HS-27A (cell line): ENCODE results near the gene PPP1R3C.

Source experiments
- DNase-seq: peaks from one replicate; pipeline ENCODE4 v3.0.0-alpha.2; 2012; ENCODE audit warnings: low read depth, missing footprints

The PPP1R3C gene

DNA sequence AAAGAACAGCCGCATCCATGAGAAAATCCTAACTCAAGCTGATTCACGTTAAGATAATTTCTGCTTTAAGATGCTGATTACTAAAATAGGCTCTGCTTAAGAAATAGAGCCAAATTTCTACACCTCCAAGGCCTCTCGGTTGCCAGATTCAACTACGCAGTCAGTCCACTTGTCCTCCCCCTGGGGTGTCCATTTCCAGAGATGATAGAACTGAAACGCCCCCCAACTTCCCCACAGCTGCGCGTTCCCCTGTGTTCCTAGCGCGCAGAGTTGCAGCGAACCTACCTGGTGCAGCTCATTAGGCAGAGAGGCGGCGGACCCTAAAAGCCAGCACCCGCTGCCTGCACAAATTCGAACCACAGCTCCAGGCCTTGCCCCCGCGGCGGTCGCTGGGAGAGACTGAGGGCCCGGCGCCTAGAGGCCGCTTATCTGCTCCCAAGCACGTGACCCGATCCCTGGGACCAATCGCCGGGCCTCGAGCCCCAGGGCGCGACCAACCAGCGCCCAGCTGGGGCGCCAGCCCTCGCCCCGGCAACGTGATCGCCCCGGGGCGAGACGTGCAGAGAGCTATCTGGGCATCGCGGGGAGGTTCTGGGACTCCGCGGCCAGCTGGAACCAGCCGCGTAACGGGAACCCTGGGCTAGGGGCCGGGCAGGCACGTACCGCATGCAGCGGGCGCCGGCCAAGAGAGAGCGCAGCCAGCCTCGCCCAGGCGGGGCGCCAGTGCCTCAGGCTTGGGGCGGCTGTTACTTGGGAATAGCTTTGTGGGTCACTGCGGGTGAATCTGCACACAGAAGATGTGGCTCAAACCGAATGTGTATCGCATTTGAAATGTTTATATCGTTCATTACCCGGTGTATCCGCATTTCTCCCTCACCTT is at the start of gene PPP1R3C:
Gene PPP1R3C (minus strand): TSS at position 401 of the 880 bp plus-strand sequence. CDS start 102 bp downstream, at position 299.
- peak; percentile 81 for DNase-seq

DNA sequence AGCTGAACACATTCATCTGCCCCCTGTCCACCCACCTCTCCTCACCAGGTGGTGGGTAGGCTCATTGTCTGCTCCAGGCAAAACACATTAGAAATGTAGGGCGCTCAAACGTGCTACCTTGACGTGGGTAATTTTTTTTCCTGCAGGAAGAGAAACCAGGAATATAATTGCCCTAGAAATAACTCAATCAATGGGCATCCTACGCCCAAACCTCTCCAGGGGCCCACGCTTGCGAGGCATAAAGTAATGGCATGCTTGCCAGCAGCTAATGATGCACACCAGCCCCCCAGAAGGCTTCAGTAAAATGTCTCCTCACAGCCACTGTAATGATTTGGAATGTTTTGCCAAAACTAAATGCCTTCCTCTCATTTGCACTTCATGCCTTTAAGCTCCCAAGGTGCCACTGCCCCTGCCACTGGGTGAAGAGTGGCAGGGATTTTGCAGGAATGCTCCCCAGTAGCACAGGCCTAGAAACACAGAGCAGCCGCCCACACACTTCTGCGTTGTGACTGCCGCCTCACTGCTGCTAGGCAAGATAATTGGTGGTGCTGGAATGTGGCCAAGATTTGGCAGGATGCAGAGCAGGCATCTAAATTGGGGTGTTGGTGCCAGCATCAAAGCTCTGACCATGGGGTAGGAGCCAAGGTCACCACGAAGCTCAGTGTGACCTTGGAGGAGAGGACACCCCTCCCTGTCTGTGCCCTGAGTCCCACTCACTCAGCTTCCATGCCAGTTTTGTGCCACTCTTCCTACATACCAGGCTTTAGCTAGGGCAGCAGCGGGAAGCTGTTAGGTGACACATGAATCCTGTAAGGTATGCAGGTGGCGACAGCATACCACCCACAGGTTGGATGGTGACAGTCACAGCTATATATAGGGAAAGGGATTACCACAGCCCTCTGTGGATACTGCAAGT is 48.7 kb upstream of the PPP1R3C start:
- no peak for DNase-seq

DNA sequence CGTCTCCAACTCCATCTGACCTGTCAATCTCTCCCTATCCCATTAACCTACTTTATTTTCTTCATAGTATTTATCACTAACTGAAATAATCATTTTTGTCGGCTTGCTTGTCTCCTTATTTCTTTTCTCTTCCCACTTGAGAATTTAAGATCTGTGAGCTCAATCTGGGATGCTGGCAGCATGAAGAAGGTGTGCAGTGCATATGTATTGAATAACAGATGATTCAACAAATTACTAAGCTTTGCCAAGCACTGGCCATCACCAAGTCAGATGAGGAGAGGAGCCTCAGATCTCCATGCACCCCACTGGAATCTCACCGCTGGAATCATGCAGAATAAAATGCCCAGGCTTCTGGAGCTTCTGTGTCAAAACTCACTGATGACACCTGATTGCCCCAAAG is 47.6 kb upstream of the PPP1R3C start:
- no peak for DNase-seq

DNA sequence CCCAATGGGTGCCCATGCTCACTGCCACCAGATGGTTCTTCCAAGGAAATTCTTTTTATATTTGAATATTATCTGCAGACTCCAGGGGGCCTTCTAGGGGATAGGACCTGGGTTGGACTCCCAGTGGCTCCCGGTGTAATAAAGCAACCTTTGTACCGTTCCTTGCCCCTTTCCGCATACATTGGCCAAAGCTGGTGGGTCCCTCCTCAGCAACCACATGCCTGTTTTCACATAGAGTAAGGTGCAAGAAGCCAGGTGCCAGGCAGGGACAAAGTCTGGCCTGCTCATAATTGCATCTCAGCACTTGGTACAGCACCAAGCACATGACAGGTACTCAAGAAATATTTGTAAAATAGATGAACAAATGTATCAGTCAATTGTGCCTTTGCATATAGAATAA is 46.4 kb upstream of the PPP1R3C start:
- no peak for DNase-seq

DNA sequence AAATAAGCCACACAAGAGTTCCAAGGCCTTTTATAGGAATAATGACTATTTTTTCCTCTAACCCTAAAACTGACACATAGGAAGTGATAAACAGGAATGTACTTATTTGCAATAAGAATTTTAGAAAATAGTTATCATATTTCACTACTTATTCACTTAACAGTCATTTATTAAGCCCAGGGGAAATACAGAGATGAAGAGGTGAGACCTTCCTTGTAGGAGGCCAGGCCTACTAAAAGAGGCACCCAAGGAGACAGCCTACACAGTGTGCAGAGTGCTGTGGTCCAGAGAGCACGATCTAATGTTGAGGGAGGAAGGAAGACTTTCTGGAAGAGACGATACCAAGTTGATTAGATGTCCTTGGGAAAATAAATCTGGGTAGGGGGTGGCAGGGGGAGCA is 45.0 kb upstream of the PPP1R3C start:
- no peak for DNase-seq

DNA sequence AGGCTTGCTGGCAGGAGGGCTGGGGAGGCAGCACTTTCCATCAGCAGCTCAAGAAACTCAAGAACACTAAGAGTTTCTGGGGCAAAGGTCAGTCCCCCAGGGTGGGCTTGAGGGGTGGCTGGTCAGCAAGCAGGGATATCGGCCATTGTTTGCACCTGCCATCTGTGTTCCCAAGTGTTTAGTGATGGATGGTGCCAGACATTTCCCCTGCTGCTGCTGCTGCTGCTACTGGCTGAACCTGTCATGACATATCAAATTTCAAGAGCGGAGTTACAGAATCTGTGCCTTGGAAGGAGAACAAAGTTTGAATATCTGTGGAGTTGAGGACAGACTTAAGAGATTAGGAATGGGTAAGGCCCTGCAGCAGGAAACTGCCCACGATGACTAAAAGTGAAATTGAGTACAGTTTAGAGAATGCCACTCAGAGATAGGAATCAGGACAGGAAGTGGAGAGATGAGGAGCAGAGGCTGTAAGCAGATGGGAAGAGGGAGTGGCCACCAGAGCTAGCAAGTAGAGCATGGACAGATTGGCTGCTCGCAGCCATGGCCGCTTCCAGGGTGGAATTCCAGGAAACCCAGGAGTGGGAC is 39.2 kb upstream of the PPP1R3C start:
- peak; percentile 71 for DNase-seq

DNA sequence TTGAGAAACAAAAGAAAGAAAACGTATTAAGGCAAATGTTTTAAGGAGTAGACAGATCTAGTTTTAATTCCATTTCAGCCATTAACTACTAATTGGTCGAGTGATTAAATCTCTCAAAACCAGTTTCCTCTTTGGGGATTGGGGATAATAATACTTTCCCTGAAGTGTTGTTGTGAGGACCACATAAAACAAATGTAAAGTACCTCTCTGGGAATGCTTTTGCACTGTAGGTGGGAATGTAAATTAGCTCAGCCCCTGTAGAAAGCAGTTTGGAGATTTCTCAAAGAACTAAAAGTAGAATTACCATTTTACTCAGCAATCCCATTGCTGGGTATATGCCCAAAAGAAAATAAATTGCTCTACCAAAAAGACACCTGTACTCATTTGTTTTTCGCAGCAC is 36.0 kb upstream of the PPP1R3C start:
- DNase-seq = no peak

DNA sequence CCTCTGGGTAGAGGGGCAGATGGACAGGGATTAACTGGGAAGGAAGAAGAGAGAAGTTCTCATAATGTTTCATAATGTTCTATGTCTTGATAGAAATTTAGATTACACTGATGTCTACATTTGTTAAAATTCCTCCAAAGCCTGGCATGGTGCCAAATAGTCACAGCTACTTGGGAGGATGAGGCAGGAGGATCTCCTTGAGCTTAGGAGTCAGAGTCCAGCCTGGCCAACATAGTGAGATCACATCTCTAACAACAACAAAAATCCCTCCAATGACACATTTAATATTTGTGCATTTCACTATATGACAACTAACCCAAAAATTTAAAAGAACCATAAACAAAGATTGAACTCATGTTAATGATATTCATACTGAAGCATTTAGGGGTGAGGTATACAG is 33.0 kb upstream of the PPP1R3C start:
- DNase-seq = no peak

DNA sequence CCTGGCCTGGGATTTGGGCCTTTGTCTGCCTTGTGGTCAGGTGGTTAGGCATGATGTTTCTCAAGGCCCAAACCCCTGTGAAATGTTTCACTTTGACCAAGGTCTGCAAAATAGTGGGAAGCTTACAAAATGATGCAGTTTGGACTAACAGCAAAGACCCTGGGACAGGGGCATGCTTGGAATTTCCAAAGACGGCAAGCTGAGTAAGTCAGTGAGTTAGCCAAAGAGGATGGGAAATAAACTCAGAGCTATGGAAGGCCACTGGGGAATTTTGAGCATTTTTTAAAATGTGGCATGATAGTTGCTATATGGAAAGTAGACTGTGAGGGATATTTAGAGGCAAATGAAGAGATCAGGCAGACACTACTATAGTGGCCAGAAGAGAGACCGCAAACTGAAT is 31.6 kb upstream of the PPP1R3C start:
- no peak for DNase-seq

DNA sequence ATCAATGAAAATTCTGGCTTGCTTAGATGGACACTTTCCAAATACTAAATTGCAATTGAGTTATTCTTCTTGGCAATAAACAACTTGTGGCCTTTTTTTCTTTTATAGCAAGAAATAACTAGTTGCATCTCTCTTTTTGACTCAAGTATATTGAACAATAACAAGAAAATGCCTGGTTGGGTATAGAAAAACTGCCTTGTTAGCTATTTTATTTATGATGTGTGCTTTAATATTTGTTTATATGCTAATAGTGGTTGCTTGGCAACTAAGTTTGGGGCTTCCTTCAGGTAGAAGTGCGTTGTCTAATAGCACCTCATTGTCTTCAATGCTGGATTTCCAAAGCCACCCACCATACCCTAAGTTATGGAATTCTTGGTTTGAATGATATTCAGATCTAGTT is 30.1 kb upstream of the PPP1R3C start:
- no peak for DNase-seq

DNA sequence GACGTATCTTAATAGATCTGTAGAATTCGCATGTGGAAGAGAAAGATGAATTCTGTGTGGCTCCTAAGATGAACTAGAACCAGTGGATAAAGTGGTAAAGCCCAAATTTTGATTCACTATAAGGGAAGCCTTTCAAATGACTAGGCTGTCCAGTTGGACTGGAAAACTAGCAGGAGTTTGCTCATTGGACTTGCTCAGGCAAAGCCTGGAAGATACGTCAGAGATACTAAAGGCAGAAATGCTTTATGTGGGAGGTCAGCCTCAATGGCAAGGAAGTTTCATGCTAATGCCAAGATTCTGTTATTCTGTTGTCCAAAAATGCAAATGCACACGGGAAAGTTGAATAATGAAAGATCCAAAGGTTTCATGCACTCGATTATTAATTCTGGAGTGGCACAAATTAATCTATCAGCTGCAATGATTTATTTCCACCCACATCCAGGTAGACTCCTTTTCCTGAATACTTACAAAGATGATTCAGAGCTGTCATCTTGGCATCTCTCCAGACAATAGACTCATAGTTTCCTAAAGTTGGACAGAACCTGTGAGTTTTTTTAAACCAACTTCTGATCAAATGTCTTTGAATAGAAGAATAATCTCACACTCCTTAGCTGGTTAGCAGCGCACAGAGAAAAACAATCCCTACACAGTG is 20.5 kb upstream of the PPP1R3C start:
- DNase-seq = no peak

DNA sequence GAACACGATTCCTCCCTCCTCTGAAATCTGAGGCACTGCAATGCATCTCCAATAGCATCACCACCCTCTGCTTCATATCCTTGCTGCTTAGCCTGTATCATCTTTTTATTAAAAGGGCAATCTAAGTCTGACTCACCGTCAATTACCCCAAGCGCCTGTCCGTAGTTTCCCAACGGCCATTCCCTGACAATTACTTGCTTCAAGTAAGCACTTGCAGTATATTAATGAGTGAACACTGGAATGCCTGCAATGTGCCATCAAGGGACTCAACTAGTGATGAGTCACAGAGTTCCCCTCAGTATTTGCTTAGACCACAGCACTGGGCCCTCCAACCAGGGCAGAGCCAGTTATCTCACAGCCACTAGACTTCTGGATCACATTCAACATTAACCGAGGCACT is 19.5 kb upstream of the PPP1R3C start:
- peak; percentile 73 for DNase-seq

DNA sequence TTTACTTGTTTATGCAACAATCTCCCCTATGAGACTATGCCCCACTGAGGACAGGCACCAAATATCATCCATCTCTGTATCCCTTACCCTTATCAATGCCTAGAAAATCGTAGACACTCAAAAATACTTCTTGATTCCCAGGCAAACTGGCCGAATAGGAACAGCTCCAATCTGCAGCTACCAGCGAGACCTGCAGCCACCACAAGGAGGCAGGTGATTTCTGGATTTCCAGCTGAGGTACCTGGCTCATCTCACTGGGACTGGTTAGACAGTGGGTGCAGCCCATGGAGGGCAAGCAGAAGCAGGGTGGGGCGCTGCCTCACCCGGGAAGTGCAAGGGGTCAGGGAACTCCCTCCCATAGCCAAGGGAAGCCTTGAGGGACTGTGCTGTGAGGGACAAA is 10.8 kb upstream of the PPP1R3C start:
- no peak for DNase-seq

DNA sequence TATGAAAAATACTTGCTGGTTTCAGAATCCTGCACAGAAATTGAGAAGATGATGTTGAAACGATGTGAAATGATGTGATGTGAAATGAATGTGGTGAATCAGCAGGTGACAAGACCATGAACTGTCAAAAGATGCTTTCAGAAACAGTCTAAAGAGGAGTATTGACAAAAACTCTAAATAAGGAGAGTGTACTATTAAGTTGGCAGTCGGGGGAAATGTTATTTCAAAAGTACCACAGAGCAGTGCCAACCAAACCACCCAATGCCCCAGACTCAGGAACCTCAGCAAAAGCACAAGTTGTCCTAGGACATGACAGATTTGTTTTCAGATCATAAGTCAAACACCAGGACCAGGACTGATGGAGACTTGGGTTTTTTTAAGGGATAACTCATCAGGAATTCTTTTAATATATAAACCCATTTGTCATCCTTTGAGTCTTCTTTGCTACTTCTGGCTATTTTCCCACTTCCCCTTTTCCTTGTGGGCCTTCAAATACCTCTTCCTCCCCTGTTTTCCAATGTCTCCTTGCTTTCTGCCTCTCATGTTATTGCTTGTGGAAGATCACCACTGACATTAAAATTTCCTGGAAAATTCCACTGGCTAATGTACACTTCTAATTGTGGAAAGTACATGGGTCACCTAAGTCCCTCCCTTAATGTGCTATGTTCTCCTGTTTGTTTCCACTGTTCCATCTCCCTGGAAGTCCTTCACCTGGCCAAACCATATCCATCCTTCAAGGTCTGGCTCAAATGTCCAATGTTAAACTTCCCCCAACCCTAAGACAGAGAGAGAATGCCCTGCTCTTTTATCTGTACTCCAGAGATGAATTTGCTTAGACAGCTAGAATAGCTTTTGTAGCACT is 10.2 kb upstream of the PPP1R3C start:
- DNase-seq = no peak

DNA sequence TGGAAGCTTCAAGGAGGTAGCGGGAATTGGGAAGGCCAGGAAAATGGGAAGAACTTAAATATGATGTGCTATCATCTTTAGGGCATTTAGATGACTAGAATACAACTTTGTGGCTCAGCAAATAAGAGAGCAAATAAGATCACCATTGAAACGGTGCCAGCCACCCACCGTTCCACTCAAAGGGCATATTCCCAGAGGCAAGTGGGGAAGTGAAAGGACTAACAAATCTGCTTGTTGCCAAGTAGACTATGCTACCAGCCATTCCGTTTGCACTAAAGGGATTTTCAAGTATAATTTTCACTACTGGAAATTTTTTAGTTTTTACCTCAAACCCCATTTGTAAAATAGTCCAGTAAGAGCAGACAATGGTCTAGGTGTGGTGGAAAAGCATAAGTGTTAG is 4.0 kb upstream of the PPP1R3C start:
- DNase-seq = no peak

DNA sequence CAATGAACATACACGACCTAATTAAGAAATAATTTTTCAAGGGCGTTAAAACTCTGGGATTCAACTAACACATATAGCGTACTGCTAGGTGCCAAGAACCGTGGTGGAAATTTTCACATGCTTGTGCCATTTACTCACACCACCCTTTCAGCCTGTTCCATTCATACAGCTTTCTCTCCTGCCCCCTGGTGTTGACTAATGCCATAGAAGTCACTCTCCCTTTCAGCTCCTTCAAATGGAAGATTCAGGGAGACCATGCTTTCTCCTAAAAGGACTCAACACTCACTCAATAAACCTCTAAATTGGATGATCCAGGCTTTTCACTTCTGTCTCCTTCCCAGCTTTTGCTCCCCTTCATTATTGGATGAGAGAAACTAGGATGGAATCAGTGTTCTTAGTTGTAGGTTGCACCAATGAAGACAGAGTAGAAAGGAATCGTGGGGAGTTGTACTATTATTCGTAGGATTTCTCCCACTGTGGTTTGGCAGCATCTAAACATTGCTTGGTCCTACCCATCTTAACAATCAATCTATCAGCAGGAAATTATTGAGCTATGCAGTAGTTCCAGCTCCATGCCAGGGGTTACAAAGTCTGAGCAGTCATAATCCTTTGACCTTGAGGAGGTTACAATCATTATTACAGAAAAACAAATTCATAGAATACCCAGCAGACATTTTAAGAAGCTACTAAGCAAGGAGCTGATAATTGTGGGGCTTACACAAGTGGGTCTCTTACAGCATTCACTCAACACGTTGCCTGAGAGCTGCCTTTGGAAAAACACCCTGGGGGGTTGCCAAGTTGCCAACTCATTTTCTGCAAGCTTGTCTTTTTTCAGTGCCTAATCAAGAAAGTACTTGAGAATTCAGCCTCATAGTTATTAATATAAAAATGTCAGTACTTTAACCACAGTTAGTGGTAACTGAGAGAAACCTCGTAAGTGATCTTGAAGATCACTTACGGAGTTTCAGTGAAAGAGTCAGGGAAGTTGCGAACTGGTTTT is 2.8 kb upstream of the PPP1R3C start:
- no peak for DNase-seq

DNA sequence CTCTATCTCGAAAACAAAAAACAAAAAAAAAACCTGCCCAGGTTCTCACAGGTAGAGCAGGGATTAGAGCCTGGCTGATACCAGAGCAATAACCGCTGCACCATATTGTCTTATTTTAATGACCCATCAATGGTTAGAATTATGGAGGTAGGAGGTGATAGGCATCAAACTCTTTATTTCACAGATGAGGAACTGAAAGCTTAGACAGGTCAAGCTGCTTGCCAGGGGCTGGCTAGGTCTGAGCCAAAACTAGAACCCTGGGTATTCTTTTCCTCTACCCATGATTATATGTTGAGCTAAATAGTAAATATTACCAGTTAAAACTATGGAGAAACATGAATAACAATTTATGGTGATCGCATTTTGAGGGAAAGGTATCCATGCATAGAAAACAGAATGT is 2.0 kb upstream of the PPP1R3C start:
- DNase-seq = no peak

DNA sequence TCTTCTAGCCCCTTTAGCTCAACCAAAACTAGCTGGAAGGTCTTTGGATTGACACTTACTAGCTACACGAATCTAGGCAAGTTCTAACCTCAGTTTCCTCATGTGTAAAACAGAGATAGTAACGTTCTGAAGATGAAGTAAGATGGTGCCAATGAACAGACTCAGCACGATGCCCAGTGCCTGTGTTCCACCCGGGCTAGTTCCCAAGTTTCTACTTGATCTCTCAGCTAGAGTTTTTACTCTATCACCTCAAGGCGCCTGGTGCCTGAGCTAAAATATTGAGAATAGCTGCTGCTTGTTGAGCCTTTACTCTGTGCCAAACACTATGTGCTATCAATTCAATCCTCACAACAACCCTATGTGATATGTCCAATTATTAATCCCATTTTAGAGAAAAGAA is 1.4 kb upstream of the PPP1R3C start:
- no peak for DNase-seq

DNA sequence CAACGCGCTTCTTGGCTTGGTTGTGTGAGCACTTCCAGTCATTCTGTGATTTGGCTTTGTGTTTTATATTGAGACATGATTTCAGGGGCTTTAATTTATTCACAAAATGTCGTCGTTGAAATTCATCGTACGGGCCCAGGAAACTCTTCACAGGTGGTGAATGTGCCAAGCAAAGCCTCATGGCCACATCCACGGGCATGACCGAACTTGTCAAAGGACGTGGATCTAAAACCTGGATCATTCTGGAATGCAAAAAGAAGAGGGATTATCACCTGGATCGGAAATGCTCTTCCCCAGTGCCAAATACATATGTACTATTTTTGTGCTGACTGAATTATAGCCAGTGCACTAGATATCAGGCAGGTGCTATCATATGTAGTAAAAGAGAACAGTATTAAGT is 2.2 kb downstream of the PPP1R3C start:
- no peak for DNase-seq
